B cell (primary cell): ENCODE data around the gene OR2T29. TPM values are rescaled to one million over a fixed set of nuclear protein-coding genes. Genes with fewer than 3 reads are reported as not detected.

Experiments used
- polyA plus RNA-seq: library from polyadenylated mRNA; depleted of rRNA; stranded (reverse); fragments of >200 nt; gene quantifications from 2 replicates; pipeline ENCODE4 v1.2.3, GENCODE V29; 2012
- small RNA-seq: library from RNA; depleted of rRNA; stranded (forward); fragments of <200 nt; gene quantifications from one replicate; pipeline ENCODE3, GENCODE V24; 2012; ENCODE audit warnings: low replicate concordance, low read depth; ENCODE audit not compliant: insufficient read length
- total RNA-seq, 2 donors: library from RNA; stranded (reverse); fragments of 120-200 nt in 1 of 2; gene quantifications; 1 replicate in 1 of 2; 2 replicates in 1 of 2; pipeline versions ENCODE4 v1.2.3 to v1.2.4, GENCODE V29; 2013 to 2022

Gene OR2T29
- total and polyA plus RNA-seq, 2 donors (not counting 1 experiment from before 2014, with no cell fraction given) = 0.40 to 1.9 TPM

Small RNAs within 50 kb of the gene (small RNA-seq; reads per million reads assigned to genes)
- gene RF00019 = not detected

Other genes starting within 250 kb of the OR2T29 start
- gene OR2M7, start 238.2 kb downstream of the OR2T29 start, total RNA-seq = not detected in 2 replicates
- gene OR2M7, start 238.2 kb downstream of the OR2T29 start, polyA plus RNA-seq = not detected in 2 replicates
- gene OR14C36, start 214.0 kb downstream of the OR2T29 start, total RNA-seq = not detected in 2 replicates
- not detected in 2 replicates for gene OR14C36, start 214.0 kb downstream of the OR2T29 start, polyA plus RNA-seq
- gene OR2T4, start 201.1 kb downstream of the OR2T29 start, total RNA-seq = not detected in 2 replicates
- not detected in 2 replicates for gene OR2T4, start 201.1 kb downstream of the OR2T29 start, polyA plus RNA-seq
- not detected in 2 replicates for gene OR2T6, start 187.0 kb downstream of the OR2T29 start, total RNA-seq
- not detected in 2 replicates for gene OR2T6, start 187.0 kb downstream of the OR2T29 start, polyA plus RNA-seq
- gene OR2T1, start 159.7 kb downstream of the OR2T29 start, total RNA-seq = not detected in 2 replicates
- not detected in 2 replicates for gene OR2T1, start 159.7 kb downstream of the OR2T29 start, polyA plus RNA-seq
- gene OR2T2, start 117.1 kb downstream of the OR2T29 start, total RNA-seq = 3.9 and 4.4 TPM in 2 replicates
- 0.19 and 0.48 TPM in 2 replicates for gene OR2T2, start 117.1 kb downstream of the OR2T29 start, polyA plus RNA-seq
- gene OR2T3, start 89.4 kb downstream of the OR2T29 start, total RNA-seq = 1.4 and 1.8 TPM in 2 replicates
- gene OR2T3, start 89.4 kb downstream of the OR2T29 start, polyA plus RNA-seq = 0.89 and 1.2 TPM in 2 replicates
- gene OR2T5, start 74.2 kb downstream of the OR2T29 start, total RNA-seq = 0.44 TPM in 1 of 2 replicates, not detected in the other
- 0.16 TPM in 1 of 2 replicates, not detected in the other for gene OR2T5, start 74.2 kb downstream of the OR2T29 start, polyA plus RNA-seq
- 1.7 and 1.8 TPM in 2 replicates for gene OR2G6, start 54.7 kb downstream of the OR2T29 start, total RNA-seq
- gene OR2G6, start 54.7 kb downstream of the OR2T29 start, polyA plus RNA-seq = 0.03 and 0.24 TPM in 2 replicates
- gene OR2T34, start 12.0 kb upstream of the OR2T29 start, total RNA-seq = 1.7 and 1.9 TPM in 2 replicates
- gene OR2T34, start 12.0 kb upstream of the OR2T29 start, polyA plus RNA-seq = 0.28 and 0.89 TPM in 2 replicates
- 2.5 and 3.8 TPM in 2 replicates for gene OR2T10, start 34.9 kb upstream of the OR2T29 start, total RNA-seq
- gene OR2T10, start 34.9 kb upstream of the OR2T29 start, polyA plus RNA-seq = 0.27 and 0.74 TPM in 2 replicates
- gene OR2T11, start 72.3 kb upstream of the OR2T29 start, total RNA-seq = 3.6 and 4.9 TPM in 2 replicates
- gene OR2T11, start 72.3 kb upstream of the OR2T29 start, polyA plus RNA-seq = 0.07 and 0.12 TPM in 2 replicates
- 0.30 and 0.39 TPM in 2 replicates for gene OR2T35, start 82.5 kb upstream of the OR2T29 start, total RNA-seq
- gene OR2T35, start 82.5 kb upstream of the OR2T29 start, polyA plus RNA-seq = 0.10 TPM in 1 of 2 replicates, not detected in the other
- gene OR2T27, start 92.8 kb upstream of the OR2T29 start, total RNA-seq = not detected in 2 replicates
- 0.10 TPM in 1 of 2 replicates, not detected in the other for gene OR2T27, start 92.8 kb upstream of the OR2T29 start, polyA plus RNA-seq
- gene OR14I1, start 140.0 kb upstream of the OR2T29 start, total RNA-seq = not detected in 2 replicates
- gene OR14I1, start 140.0 kb upstream of the OR2T29 start, polyA plus RNA-seq = not detected in 2 replicates
- not detected in 2 replicates for gene LYPD8, start 193.0 kb upstream of the OR2T29 start, total RNA-seq
- gene LYPD8, start 193.0 kb upstream of the OR2T29 start, polyA plus RNA-seq = 0.10 TPM in 1 of 2 replicates, not detected in the other